ENCODE measurements around the gene NDUFB2. TPM values are rescaled to one million over a fixed set of nuclear protein-coding genes. Genes with fewer than 3 reads are reported as not detected.

The NDUFB2 gene
- total and polyA plus RNA-seq, 2 of the 13 experiments (the other 11 are each of a cell fraction or from before 2014, with no cell fraction given), result 206 to 221 TPM

- TF ChIP-seq ZSCAN5A (CRISPR knock-in tag; IDR thresholded peaks at IDR 0.05; ENCODE audit: borderline replicate concordance) (no peak; the same call in 1 of the 2 replicates), ZNF513 (CRISPR knock-in tag; conservative IDR thresholded peaks at IDR 0.05) (no peak), ZNF782 (CRISPR knock-in tag; IDR thresholded peaks at IDR 0.05; ENCODE audit: borderline replicate concordance) (no peak), ATF2 (CRISPR knock-in tag; IDR thresholded peaks at IDR 0.05) (no peak), ZBTB21 (CRISPR knock-in tag; IDR thresholded peaks at IDR 0.05) (no peak), ZGPAT (CRISPR knock-in tag; IDR thresholded peaks at IDR 0.05) (peak; percentile 21; the same call in 1 of the 2 replicates), FOXJ3 (CRISPR knock-in tag; IDR thresholded peaks at IDR 0.05; ENCODE audit: borderline replicate concordance) (peak; percentile 73; the same call in 1 of the 2 replicates), ZBTB2 (CRISPR knock-in tag; IDR thresholded peaks at IDR 0.05; ENCODE audit: low read depth) (no peak), ZNF44 (CRISPR knock-in tag; IDR thresholded peaks at IDR 0.05) (no peak), KMT2A (CRISPR knock-in tag; IDR thresholded peaks at IDR 0.05) (peak; percentile 32; the same call in 1 of the 2 replicates), BCL6 (CRISPR knock-in tag; IDR thresholded peaks at IDR 0.05) (peak; percentile 60), POGZ (CRISPR knock-in tag; IDR thresholded peaks at IDR 0.05) (peak; percentile 56; the same call in 1 of the 2 replicates), DPF2 (CRISPR knock-in tag; IDR thresholded peaks at IDR 0.05; ENCODE audit: borderline replicate concordance, low read depth) (0 out of 2 replicates have a peak, but pooled peaks have one; percentile 16), REPIN1 (CRISPR knock-in tag; IDR thresholded peaks at IDR 0.05; ENCODE audit: borderline replicate concordance, low read depth) (peak; percentile 35; the same call in 1 of the 2 replicates), TGIF2 (CRISPR knock-in tag; IDR thresholded peaks at IDR 0.05) (no peak), ATAD3A (CRISPR knock-in tag; IDR thresholded peaks at IDR 0.05) (no peak), DMAP1 (CRISPR knock-in tag; IDR thresholded peaks at IDR 0.05) (no peak), MIXL1 (CRISPR knock-in tag; IDR thresholded peaks at IDR 0.05) (peak; percentile 71), FOSL2 (CRISPR knock-in tag; IDR thresholded peaks at IDR 0.05) (no peak), MATR3 (CRISPR knock-in tag; IDR thresholded peaks at IDR 0.05) (no peak), ZNF784 (CRISPR knock-in tag; IDR thresholded peaks at IDR 0.05; ENCODE audit: borderline replicate concordance) (no peak), FOXP1 (IDR thresholded peaks at IDR 0.05) (no peak), FOXP1 (CRISPR knock-in tag; IDR thresholded peaks at IDR 0.05) (peak; percentile 59), POLR2A (IDR thresholded peaks at IDR 0.05; ENCODE audit: insufficient read depth in 1 of 2, low read depth in 2 of 2, low read length in 2 of 2) (no peak), KAT7 (CRISPR knock-in tag; IDR thresholded peaks at IDR 0.05; ENCODE audit: borderline replicate concordance) (no peak), FOXM1 (CRISPR knock-in tag; IDR thresholded peaks at IDR 0.05) (no peak)
These were observed 47.5 kb downstream of the NDUFB2 start (continued) for GRCh38 chr7:140744005-140744404.
